Keratinocyte (primary cell): ENCODE data around the gene CORO7. TPM values are rescaled to one million over a fixed set of nuclear protein-coding genes. Genes with fewer than 3 reads are reported as not detected.

ENCODE experiments used
- DNase-seq: peaks from one replicate; pipeline ENCODE4 v3.0.0-alpha.2; 2011; ENCODE audit warnings: low read depth, missing footprints, low spot score
- FAIRE-seq: peaks from 2 replicates; lab custom pipeline; 2011; peaks lifted over from hg19 to GRCh38; lab: Jason Lieb, UNC
- H2AFZ ChIP-seq: 2 replicates; pipeline ENCODE4 v1.6.0; 2012; ENCODE audit warnings: low read length, control low read depth, inconsistent platforms; ENCODE audit not compliant: control insufficient read depth
- H3K27ac ChIP-seq: 2 replicates; pipeline ENCODE4 v1.5.1; 2011; ENCODE audit warnings: low read length; ENCODE audit not compliant: control insufficient read depth, insufficient read depth
- H3K27me3 ChIP-seq: 3 replicates; pipeline ENCODE4 v1.6.0; 2011; ENCODE audit warnings: low read length; ENCODE audit not compliant: control insufficient read depth, insufficient read depth; ENCODE audit errors: extremely low read depth
- H3K36me3 ChIP-seq, 2 experiments: 2 replicates in 1 of 2; 3 replicates in 1 of 2; pipeline ENCODE4 v1.5.1; 2011; ENCODE audit warnings: low read length in 2 of 2, mild to moderate bottlenecking in 1 of 2; ENCODE audit not compliant: control insufficient read depth in 2 of 2, insufficient read depth in 2 of 2; ENCODE audit errors: extremely low read depth in 1 of 2
- H3K4me1 ChIP-seq: 3 replicates; pipeline ENCODE4 v1.5.1; 2011; ENCODE audit warnings: low read length; ENCODE audit not compliant: control insufficient read depth, insufficient read depth; ENCODE audit errors: extremely low read depth
- H3K4me2 ChIP-seq: 3 replicates; pipeline ENCODE4 v1.6.0; 2011; ENCODE audit warnings: low read depth, low read length; ENCODE audit not compliant: control insufficient read depth, insufficient read depth; ENCODE audit errors: extremely low read depth
- H3K4me3 ChIP-seq, 3 experiments: fragments of 200-600 bp in 1 of 3; sonication (generic) in 1 of 3; 2 replicates in 2 of 3; 3 replicates in 1 of 3; pipeline ENCODE4 v1.5.1; 2011 to 2016; ENCODE audit warnings: low read length in 3 of 3, mild to moderate bottlenecking in 3 of 3, control low read depth in 2 of 3, inconsistent platforms in 1 of 3, low read depth in 1 of 3, mixed read lengths in 1 of 3, mixed run types in 1 of 3, moderate library complexity in 1 of 3; ENCODE audit not compliant: control insufficient read depth in 2 of 3, insufficient read depth in 2 of 3; ENCODE audit errors: extremely low read depth in 1 of 3
- H3K79me2 ChIP-seq: 2 replicates; pipeline ENCODE4 v1.6.0; 2012; ENCODE audit warnings: low read length; ENCODE audit not compliant: control insufficient read depth, insufficient read depth
- H3K9ac ChIP-seq: 3 replicates; pipeline ENCODE4 v1.6.0; 2011; ENCODE audit warnings: low read length; ENCODE audit not compliant: control insufficient read depth, insufficient read depth; ENCODE audit errors: extremely low read depth
- H3K9me1 ChIP-seq: 3 replicates; pipeline ENCODE4 v1.6.0; 2011; ENCODE audit warnings: low read length; ENCODE audit not compliant: control insufficient read depth, insufficient read depth; ENCODE audit errors: extremely low read depth
- H3K9me3 ChIP-seq: 2 replicates; pipeline ENCODE4 v1.5.1; 2012; ENCODE audit warnings: low read depth, low read length; ENCODE audit not compliant: control insufficient read depth
- H4K20me1 ChIP-seq: 3 replicates; pipeline ENCODE4 v1.6.0; 2011; ENCODE audit warnings: low read length; ENCODE audit not compliant: control insufficient read depth, insufficient read depth; ENCODE audit errors: extremely low read depth
- CTCF ChIP-seq, 3 experiments: IDR thresholded peaks in 1 of 3; conservative IDR thresholded peaks in 1 of 3; optimal IDR thresholded peaks in 1 of 3; 2 replicates in 2 of 3; 3 replicates in 1 of 3; pipeline versions ENCODE3 to v1.5.1; 2011; ENCODE audit warnings: low read length in 3 of 3, mild to moderate bottlenecking in 3 of 3, moderate library complexity in 2 of 3, control low read depth in 1 of 3, inconsistent platforms in 1 of 3; ENCODE audit not compliant: insufficient read depth in 2 of 3; ENCODE audit errors: extremely low read depth in 1 of 3
- EZH2 ChIP-seq: IDR thresholded peaks from one replicate; pipeline ENCODE4 v1.6.1; 2012; ENCODE audit warnings: inconsistent platforms, mild to moderate bottlenecking, low read length, moderate library complexity
- dilution Hi-C: fragments of 300-500 bp; cut with MboI; formaldehyde crosslinking; loops from one replicate; pipeline ENCODE4 v1.7.0; 2020; ENCODE audit warnings: low sequenced_read_pairs; ENCODE audit not compliant: extremely low pct_ligation_motif_present
- polyA plus RNA-seq, 5 experiments: library from polyadenylated mRNA; depleted of rRNA in 3 of 5; stranded (reverse) in 3 of 5; stranded (forward) in 1 of 5; unstranded in 1 of 5; fragments of >200 nt; gene quantifications; 1 replicate in 1 of 5; 2 replicates in 3 of 5; 3 replicates in 1 of 5; pipeline versions ENCODE4 v1.2.1 to v1.2.3, GENCODE V29; 2011 to 2012; ENCODE audit warnings: missing spikeins in 2 of 5, low read depth in 1 of 5, low replicate concordance in 1 of 5

The CORO7 gene
- polyA plus RNA-seq, 1 donor (not counting 4 experiments of a cell fraction or from before 2014, with no cell fraction given), result 8.4 TPM

- no peak overlapping the region for H2AFZ ChIP-seq
- peaks cover 7% of the 10 kb centered on the region for H3K4me1 ChIP-seq
Measured at GRCh38 chr16:4404247-4404966, 12.0 kb downstream of the CORO7 start.

DNA sequence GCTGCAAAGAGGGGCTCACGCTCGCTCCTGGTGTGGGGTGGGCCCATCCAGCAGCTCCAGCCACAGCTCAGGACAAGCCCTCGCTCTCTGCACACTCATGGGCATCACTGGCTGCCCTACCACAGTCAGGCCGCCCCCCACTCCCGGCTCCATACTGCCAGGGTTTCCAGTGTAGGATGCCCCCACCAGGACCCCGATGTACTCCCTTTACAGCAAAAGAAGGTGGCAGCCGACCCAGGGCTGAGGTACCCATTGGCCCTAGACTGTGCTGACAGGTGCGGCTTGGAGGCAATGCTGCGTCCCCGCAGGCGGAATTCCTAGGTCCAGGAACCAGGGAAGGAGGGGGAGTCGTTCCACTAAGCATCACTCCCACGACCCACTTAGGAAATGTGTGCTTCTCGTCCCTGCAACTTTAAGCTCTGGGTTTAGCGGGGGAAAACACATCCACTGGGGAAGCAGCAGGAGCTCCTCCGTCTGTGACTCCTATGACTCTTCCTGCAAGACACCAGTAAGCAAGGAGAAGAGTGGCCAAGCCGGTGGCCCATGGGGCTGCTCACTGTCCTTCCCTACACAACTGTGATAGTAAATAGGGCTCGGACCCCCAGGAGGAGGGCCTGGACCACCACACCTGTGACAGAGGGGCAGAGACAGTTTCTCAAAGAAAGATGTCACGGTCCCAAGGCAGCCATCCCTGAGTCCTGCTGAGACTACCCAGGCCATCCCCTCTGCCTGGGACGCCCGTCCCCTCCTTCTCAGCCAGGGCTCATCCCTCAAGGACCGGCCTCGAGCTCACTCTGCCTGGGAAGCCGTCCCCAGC lies 13.1 kb downstream of the CORO7 start:
- DNase-seq (no peak), FAIRE-seq (no peak)
- H3K9ac ChIP-seq, result no peak overlapping the region
- no peak overlapping the region for H3K4me3 ChIP-seq
- H3K27ac ChIP-seq, result no peak overlapping the region
- H3K36me3 ChIP-seq, result peaks cover 20 to 37% of the 10 kb centered on the region in 2 experiments
- dilution Hi-C loops, result no loop called here
- H3K79me2 ChIP-seq, result no peaks in the 10 kb centered on the region
- H3K4me2 ChIP-seq, result no peak overlapping the region
- no peaks in the 10 kb centered on the region for H3K9me3 ChIP-seq
- H3K27me3 ChIP-seq, result no peaks in the 10 kb centered on the region
- H3K9me1 ChIP-seq, result no peaks in the 10 kb centered on the region
- H2AFZ ChIP-seq, result no peak overlapping the region
- TF ChIP-seq CTCF (optimal IDR thresholded peaks at IDR 0.05 in 1 of 3, IDR thresholded peaks at IDR 0.05 in 1 of 3, conservative IDR thresholded peaks at IDR 0.05 in 1 of 3; ENCODE audit: extremely low read depth in 1 of 3, insufficient read depth in 2 of 3, low read length in 3 of 3) (no peak), EZH2 (no peak)
- H3K4me1 ChIP-seq, result no peaks in the 10 kb centered on the region
- no peaks in the 10 kb centered on the region for H4K20me1 ChIP-seq

More at GRCh38 chr16:4404247-4404966, 12.0 kb downstream of the CORO7 start:
- Histone ChIP-seq H3K27ac (no peak overlapping the region), H4K20me1 (peaks cover 5% of the 10 kb centered on the region), H3K9me3 (no peaks in the 10 kb centered on the region), H3K79me2 (no peaks in the 10 kb centered on the region), H3K36me3 (peaks cover 20 to 34% of the 10 kb centered on the region in 2 experiments), H3K4me2 (no peak overlapping the region), H3K4me3 (no peak overlapping the region), H3K27me3 (no peaks in the 10 kb centered on the region), H3K9ac (no peak overlapping the region), H3K9me1 (no peaks in the 10 kb centered on the region)
- TF ChIP-seq CTCF (optimal IDR thresholded peaks at IDR 0.05 in 1 of 3, IDR thresholded peaks at IDR 0.05 in 1 of 3, conservative IDR thresholded peaks at IDR 0.05 in 1 of 3; ENCODE audit: extremely low read depth in 1 of 3, insufficient read depth in 2 of 3, low read length in 3 of 3) (peak; percentile 71 to 83 (median 80)), EZH2 (no peak)
- DNase-seq, result no peak
- dilution Hi-C loops, result no loop called here
- FAIRE-seq, result no peak
